ACC112 (cell line): ENCODE measurements around the gene EPHA1.
A peak's percentile ranks its signal among the peaks of the same experiment; 100 is the strongest.
"Not testable (repeated sequence)": the region's sequence is repeated elsewhere in the genome, so short reads cannot be mapped to it uniquely, and the experiment has no call there.

Source experiments
- H2AFZ ChIP-seq: fragments of 200-600 bp; sonication (generic); one replicate; pipeline ENCODE4 v1.6.0; 2017; ENCODE audit warnings: antibody characterized with exemption, low read length; ENCODE audit not compliant: unreplicated experiment
- H3K27ac ChIP-seq: fragments of 200-600 bp; sonication (generic); 2 replicates; pipeline ENCODE4 v1.5.1; 2014; ENCODE audit warnings: low read depth, mild to moderate bottlenecking, antibody characterized with exemption, low read length, moderate library complexity
- H3K27me3 ChIP-seq: fragments of 200-600 bp; sonication (generic); 2 replicates; pipeline ENCODE4 v1.6.1; 2014; ENCODE audit warnings: mild to moderate bottlenecking, antibody characterized with exemption, low read length, moderate library complexity, mixed read lengths; ENCODE audit not compliant: insufficient read depth
- H3K36me3 ChIP-seq: fragments of 200-600 bp; sonication (generic); 2 replicates; pipeline ENCODE4 v1.6.1; 2016; ENCODE audit warnings: mild to moderate bottlenecking, antibody characterized with exemption, low read length, moderate library complexity, mixed read lengths; ENCODE audit not compliant: insufficient read depth
- H3K4me1 ChIP-seq: fragments of 200-600 bp; sonication (generic); one replicate; pipeline ENCODE4 v1.6.1; 2016; ENCODE audit warnings: low read length, mixed read lengths; ENCODE audit not compliant: insufficient read depth, unreplicated experiment, control insufficient read depth
- H3K4me3 ChIP-seq: fragments of 200-600 bp; sonication (generic); 2 replicates; pipeline ENCODE4 v1.5.1; 2014; ENCODE audit warnings: mild to moderate bottlenecking, low read depth, low read length
- H3K79me2 ChIP-seq: fragments of 200-600 bp; sonication (generic); one replicate; pipeline ENCODE4 v1.6.0; 2016; ENCODE audit warnings: low read length; ENCODE audit not compliant: control insufficient read depth, unreplicated experiment, insufficient read depth

The EPHA1 gene

DNA sequence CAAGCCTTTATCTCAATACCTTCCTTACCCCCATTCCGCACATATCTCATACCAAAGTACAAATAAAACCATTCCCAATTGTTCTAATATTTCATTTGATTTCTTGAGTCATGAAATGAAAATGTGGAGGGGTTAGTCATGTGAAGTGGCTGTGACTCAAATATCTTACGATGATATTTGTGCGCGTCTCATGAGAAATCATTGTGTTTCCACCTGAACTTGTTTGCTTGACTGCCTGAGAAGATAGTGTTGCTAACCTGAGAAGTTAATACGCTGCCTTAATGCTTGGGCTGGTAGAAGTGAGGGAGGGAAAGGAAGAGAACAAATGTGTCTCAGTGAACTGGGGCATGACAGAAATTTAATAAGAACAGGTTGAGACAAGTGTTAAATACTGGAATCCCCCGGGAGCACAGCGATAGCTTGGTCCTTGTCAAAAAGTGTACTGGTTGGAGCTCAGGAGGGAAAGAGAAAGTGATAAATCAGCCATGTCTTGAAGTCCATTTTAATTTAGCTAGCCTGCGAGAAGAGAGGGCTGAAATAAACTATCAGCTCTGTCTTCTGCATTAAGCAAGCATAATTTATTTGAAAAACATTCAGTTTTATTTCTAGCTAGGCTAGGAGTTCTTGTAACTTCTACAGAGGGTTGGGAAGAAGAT is 7.2 kb upstream of the EPHA1 start:
- Histone ChIP-seq H3K27me3 (no peaks in the 10 kb centered on the region), H2AFZ (no peak overlapping the region), H3K36me3 (no peaks in the 10 kb centered on the region), H3K4me1 (peaks cover 23% of the 10 kb centered on the region), H3K4me3 (peak overlapping the region; percentile 10; the same call in 1 of the 2 replicates), H3K27ac (peak overlapping the region; percentile 18; the same call in 1 of the 2 replicates), H3K79me2 (no peaks in the 10 kb centered on the region)

GRCh38 chr7:143415209-143415608 is 6.6 kb upstream of the EPHA1 start:
- H3K27me3 ChIP-seq, H3K27ac ChIP-seq, H3K36me3 ChIP-seq, H3K4me3 ChIP-seq, H3K79me2 ChIP-seq, H2AFZ ChIP-seq: not testable (repeated sequence)
- H3K4me1 ChIP-seq: peaks cover 28% of the 10 kb centered on the region

DNA sequence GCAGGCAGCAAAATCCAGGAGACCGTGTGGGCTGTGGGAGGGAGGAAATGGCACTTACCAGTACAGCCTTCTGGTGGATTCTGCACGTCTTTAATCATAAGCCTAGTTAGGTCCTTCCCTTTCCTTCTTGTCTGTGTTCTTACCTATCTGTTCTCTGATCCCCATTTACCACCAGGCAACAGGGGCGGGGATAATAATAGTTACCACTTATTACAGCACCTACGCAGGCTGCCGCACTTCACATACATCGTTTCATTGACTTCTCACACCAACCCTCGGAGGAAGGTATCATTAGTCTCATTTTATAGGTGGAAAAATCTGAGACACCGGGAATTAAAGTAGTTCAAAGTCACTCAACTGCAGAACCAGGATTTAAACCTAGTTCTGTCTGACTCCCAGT is 4.5 kb upstream of the EPHA1 start:
- Histone ChIP-seq H3K4me3 (no peak overlapping the region), H3K27ac (no peak overlapping the region), H3K79me2 (no peaks in the 10 kb centered on the region), H3K27me3 (no peaks in the 10 kb centered on the region), H2AFZ (no peak overlapping the region), H3K36me3 (no peaks in the 10 kb centered on the region), H3K4me1 (peaks cover 30% of the 10 kb centered on the region)

GRCh38 chr7:143411976-143412708 is 3.5 kb upstream of the EPHA1 start:
- no peak overlapping the region for H3K4me3 ChIP-seq
- no peak overlapping the region for H3K27ac ChIP-seq
- H3K4me1 ChIP-seq: peaks cover 38% of the 10 kb centered on the region
- no peaks in the 10 kb centered on the region for H3K36me3 ChIP-seq
- H3K27me3 ChIP-seq: no peaks in the 10 kb centered on the region
- H2AFZ ChIP-seq: no peak overlapping the region
- no peaks in the 10 kb centered on the region for H3K79me2 ChIP-seq

DNA sequence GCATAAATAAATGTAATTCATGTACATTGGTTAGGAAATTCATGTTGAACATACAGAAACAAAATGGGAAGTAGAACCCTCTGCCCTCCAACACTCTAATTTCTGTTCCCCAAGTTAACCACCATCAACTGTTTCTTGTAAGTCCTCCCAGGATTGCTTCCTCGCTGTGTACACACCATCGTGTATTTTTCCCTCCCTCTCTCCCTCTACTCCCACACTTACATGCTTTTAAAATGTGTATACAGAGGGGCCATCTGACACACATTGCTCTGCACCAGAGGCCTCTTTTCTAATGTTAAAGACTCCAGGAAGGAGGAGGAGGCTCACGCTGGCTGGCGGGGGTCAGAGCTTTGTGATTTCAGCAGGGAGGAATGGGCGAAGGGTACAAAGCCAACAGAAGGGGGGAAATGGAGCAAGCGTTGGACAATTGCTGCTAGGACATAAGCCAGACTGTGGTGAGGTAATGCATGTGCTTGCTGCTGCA is 1.9 kb upstream of the EPHA1 start:
- peaks cover 29% of the 10 kb centered on the region for H3K4me1 ChIP-seq
- H3K36me3 ChIP-seq: no peaks in the 10 kb centered on the region
- no peak overlapping the region for H3K27ac ChIP-seq
- H2AFZ ChIP-seq: no peak overlapping the region
- no peaks in the 10 kb centered on the region for H3K27me3 ChIP-seq
- H3K79me2 ChIP-seq: no peaks in the 10 kb centered on the region
- no peak overlapping the region for H3K4me3 ChIP-seq

DNA sequence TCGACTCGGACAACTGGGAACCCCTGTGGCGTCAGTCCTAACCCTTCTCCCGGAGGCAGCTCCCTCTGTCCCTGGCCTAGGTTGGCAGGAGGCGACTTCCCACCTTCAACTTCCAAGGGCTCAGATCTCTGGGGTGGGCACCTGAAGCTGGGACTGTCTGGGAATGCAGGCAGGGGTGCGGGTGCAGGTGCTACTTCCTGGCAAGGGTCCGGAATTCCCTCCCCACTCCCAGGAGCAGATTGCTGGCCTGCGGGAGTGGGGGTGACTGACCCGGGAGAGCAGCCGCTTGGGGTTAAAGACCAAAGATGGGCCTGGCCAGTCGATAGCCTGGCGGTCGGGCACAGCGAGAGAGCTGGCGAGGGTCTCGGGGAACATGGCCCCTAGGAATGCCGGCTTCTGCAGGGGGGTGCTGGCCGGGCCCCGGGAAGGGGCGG is 387 bp downstream of the EPHA1 start:
- Histone ChIP-seq H2AFZ (no peak overlapping the region), H3K27me3 (no peaks in the 10 kb centered on the region), H3K27ac (no peak overlapping the region), H3K36me3 (no peaks in the 10 kb centered on the region), H3K4me3 (no peak overlapping the region), H3K79me2 (no peaks in the 10 kb centered on the region), H3K4me1 (peaks cover 21% of the 10 kb centered on the region)

DNA sequence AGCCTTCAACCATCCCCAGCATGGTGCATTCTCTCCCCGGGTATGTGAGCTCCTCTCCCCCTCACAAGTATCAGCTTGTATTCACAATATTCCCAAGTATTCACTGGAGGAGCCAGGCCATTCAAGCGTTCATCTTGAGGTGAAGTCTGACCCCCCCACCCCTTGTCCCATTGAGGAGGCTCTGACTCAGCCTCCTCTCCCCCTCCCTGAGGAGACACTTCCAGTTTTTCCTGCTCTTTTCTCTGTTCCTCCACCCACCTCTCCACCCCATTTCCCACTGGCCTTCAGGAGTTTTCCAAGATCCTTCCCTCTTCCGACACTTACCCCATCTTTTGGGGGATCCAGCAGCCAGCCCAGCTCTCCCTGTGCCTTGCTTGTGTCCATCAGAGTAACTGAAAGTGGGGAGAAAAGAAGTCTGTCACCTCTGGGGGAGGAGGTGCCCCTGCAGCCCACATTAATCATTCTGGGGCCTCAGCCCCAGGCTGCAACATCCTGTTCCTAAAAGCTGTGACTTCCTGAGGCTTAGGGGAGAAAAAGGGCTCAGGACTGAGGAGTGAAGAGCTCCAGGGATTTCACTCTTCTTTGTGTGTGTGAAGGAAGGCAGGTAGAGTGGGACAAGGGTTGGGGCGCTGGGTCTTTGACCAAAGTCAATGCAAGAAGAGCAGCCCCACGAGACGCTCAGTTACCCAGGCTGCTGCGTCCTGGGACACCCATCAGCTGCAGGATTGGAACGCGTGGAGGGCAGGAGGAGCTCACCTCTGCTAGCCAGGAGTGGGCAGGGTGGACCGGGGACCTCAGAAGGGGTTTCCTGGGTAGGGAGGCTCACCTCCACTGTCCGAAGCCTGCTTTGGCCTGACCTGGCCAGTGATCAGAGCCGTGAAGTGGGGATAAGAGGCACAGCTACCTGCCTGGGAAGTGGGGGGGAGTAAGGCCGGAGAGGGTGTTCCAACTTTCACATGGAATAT is 1.1 kb downstream of the EPHA1 start:
- Histone ChIP-seq H2AFZ (peak overlapping the region; percentile 49), H3K4me3 (no peak overlapping the region), H3K4me1 (peaks cover 21% of the 10 kb centered on the region)

DNA sequence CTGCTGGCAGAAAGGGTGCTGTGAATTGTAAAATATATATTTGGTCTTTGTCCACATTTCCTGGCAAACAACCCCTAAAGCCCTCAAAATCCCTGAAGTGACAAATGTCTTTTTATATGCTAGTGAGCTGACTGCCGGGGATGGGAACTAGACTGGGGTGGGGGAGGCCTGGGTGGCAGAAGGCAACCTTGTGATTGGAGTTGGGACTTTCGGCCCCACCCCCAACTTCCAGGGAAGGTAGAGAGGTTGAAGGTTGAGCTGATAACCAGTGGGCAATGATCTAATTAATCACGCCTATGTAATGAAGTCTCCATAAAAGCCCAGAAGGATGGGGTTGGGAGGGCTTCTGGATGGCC is 2.7 kb downstream of the EPHA1 start:
- H3K27me3 ChIP-seq: no peaks in the 10 kb centered on the region
- peaks cover 16% of the 10 kb centered on the region for H3K4me1 ChIP-seq
- H2AFZ ChIP-seq: no peak overlapping the region
- no peaks in the 10 kb centered on the region for H3K36me3 ChIP-seq
- no peak overlapping the region for H3K27ac ChIP-seq
- no peak overlapping the region for H3K4me3 ChIP-seq
- no peaks in the 10 kb centered on the region for H3K79me2 ChIP-seq

More for the DNA sequence above, 1.1 kb downstream of the EPHA1 start:
- Histone ChIP-seq H3K36me3 (no peaks in the 10 kb centered on the region), H3K27ac (no peak overlapping the region), H3K79me2 (no peaks in the 10 kb centered on the region), H3K27me3 (no peaks in the 10 kb centered on the region)

GRCh38 chr7:143405173-143406001 is 3.3 kb downstream of the EPHA1 start:
- H3K27ac ChIP-seq: no peak overlapping the region

GRCh38 chr7:143402233-143402632 is 6.4 kb downstream of the EPHA1 start:
- H2AFZ ChIP-seq, H3K79me2 ChIP-seq, H3K27ac ChIP-seq, H3K4me3 ChIP-seq, H3K36me3 ChIP-seq, H3K4me1 ChIP-seq, H3K27me3 ChIP-seq: not testable (repeated sequence)

More at GRCh38 chr7:143405173-143406001, 3.3 kb downstream of the EPHA1 start:
- Histone ChIP-seq H3K4me1 (peaks cover 12% of the 10 kb centered on the region), H3K4me3 (no peak overlapping the region), H3K79me2 (no peaks in the 10 kb centered on the region), H3K36me3 (no peaks in the 10 kb centered on the region), H2AFZ (no peak overlapping the region), H3K27me3 (no peaks in the 10 kb centered on the region)
